ENCODE measurements around the gene ZIC5. TPM values are rescaled to one million over a fixed set of nuclear protein-coding genes. Genes with fewer than 3 reads are reported as not detected.

The ZIC5 gene
- total and polyA plus RNA-seq, 11 donors: not detected

DNA sequence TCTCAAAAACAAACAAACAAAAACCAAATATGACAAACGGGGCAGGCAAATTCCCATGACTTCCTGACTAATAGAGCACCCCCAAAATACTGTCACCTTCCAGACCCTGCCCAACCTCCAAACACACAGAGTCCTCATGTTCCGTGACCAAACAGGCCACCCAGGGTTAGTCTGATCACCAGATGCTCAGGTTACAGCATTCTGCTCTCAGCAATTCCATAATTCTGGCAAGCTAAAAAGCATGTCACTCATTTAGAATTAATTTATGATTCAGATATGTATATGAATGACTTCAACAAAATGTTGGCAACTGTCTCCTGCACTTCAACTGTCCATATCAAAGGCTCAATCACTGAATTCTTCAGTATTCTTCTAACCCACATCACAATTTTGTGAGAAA lies 52.4 kb downstream of the ZIC5 start:
- 70 to 80% (median 74%) methylated on average over 2 of the region's 2 CpGs for WGBS, 4 donors
- DNase-seq (no peak), ATAC-seq (no peak)
- H3K27me3 ChIP-seq: peaks cover 0 to 50% (median 8%) of the 10 kb centered on the region in 9 donors
- H3K27ac ChIP-seq: no peak overlapping the region
- no peaks in the 10 kb centered on the region for H3K4me1 ChIP-seq
- H3K36me3 ChIP-seq: no peaks in the 10 kb centered on the region
- no peaks in the 10 kb centered on the region for H3K9me3 ChIP-seq
- TF ChIP-seq POLR2A (IDR thresholded peaks at IDR 0.05) (no peak), CTCF (IDR thresholded peaks at IDR 0.05) (no peak)
- intact Hi-C loops (cut with DNase I): loop anchor here in 9 of 10 donors (5.0 to 10.0 kb wide), 7 partner anchors 254 to 598 kb away; no protein-coding TSS in a partner anchor
- H3K4me3 ChIP-seq: no peak overlapping the region

GRCh38 chr13:99916366-99917103 lies 55.0 kb downstream of the ZIC5 start:
- WGBS, 4 donors: 36 to 46% (median 39%) methylated on average over 10 of the region's 10 CpGs
- peak; percentile 61 to 88 (median 78) for TF ChIP-seq CTCF (IDR thresholded peaks at IDR 0.05)
- no peak for TF ChIP-seq POLR2A (IDR thresholded peaks at IDR 0.05)

GRCh38 chr13:99913167-99913566 lies 58.4 kb downstream of the ZIC5 start:
- ATAC-seq: no peak
- no peaks in the 10 kb centered on the region for H3K9me3 ChIP-seq
- H3K36me3 ChIP-seq: no peaks in the 10 kb centered on the region
- no peaks in the 10 kb centered on the region for H3K4me1 ChIP-seq
- TF ChIP-seq POLR2A (IDR thresholded peaks at IDR 0.05): no peak
- no peak overlapping the region for H3K27ac ChIP-seq
- no peak for DNase-seq
- intact Hi-C loops (cut with DNase I): loop anchor here in 6 of 10 donors (5.0 to 10.0 kb wide), 4 partner anchors 248 to 684 kb away; no protein-coding TSS in a partner anchor
- 80 to 88% (median 84%) methylated on average over 7 of the region's 7 CpGs for WGBS, 4 donors
- H3K27me3 ChIP-seq: peaks cover 0 to 57% (median 10%) of the 10 kb centered on the region in 9 donors
- H3K4me3 ChIP-seq: no peak overlapping the region

More at GRCh38 chr13:99916366-99917103, 55.0 kb downstream of the ZIC5 start:
- Histone ChIP-seq H3K27me3 (peaks cover 0 to 46% (median 8%) of the 10 kb centered on the region in 9 donors), H3K9me3 (no peaks in the 10 kb centered on the region), H3K4me3 (no peak overlapping the region), H3K36me3 (no peaks in the 10 kb centered on the region), H3K27ac (no peak overlapping the region), H3K4me1 (no peaks in the 10 kb centered on the region)
- DNase-seq: no peak
- intact Hi-C loops (cut with DNase I): loop anchor here (2.0 to 10.0 kb wide), 10 partner anchors 252 to 601 kb away; no protein-coding TSS in a partner anchor
- ATAC-seq: peak in 3 of 4 donors; percentile 67 to 76 (median 69)

Other genes with a start within 250 kb of the ZIC5 start
- not detected for gene ZIC2, start 10.0 kb upstream of the ZIC5 start, total RNA-seq
- not detected for gene ZIC2, start 10.0 kb upstream of the ZIC5 start, polyA plus RNA-seq
- gene PCCA, start 117.3 kb upstream of the ZIC5 start, total RNA-seq: 10 to 100 TPM; 30.7 to 67.0 (median 44.6) TPM
- 10 to 100 TPM; 25.6 to 31.7 TPM for gene PCCA, start 117.3 kb upstream of the ZIC5 start, polyA plus RNA-seq